Activated naive CD4-positive, alpha-beta T cell treated with Interleukin-2 at 50 U/mL for 16 hours (primary cell): ENCODE results near the gene BPIFA3.

Experiments used
- DNase-seq: peaks from one replicate; pipeline ENCODE4 v3.0.0-alpha.2; 2020

The BPIFA3 gene

GRCh38 chr20:33229843-33230242, 12.7 kb downstream of the BPIFA3 start:
- DNase-seq, result no peak

GRCh38 chr20:33231237-33231636, 14.1 kb downstream of the BPIFA3 start:
- no peak for DNase-seq

GRCh38 chr20:33232486-33233072, 15.4 kb downstream of the BPIFA3 start:
- no peak for DNase-seq

DNA sequence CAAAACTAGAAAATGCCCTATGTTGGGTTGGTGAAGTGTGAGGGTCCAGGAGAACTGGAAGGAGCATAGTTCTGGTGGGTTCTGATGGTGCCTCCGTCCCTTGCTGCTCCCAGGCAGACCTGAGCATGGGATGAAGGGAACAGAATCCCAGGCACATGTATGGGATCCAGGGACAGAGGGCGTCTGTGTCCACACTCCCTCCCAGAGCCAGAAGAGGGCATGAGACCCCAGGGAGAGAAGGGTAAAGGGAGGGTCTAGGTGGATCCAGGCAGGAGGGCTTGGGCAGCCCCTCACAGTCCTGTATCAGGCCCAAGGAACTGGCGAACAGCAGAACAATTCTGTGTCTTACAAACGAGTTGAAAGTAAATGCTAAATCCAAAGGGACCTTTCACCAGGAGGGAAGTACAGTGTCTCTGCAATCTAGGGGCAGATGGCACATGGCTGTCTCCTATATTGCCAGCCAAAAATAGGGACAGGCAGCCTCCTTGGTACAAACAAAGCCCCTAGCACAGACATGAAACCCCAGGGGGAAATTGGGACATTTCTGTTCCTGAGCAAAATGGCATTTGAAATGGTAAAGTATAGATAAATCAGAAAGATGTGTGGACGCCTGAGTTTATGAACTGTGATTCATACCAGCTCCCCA, 16.1 kb downstream of the BPIFA3 start:
- DNase-seq, result no peak

DNA sequence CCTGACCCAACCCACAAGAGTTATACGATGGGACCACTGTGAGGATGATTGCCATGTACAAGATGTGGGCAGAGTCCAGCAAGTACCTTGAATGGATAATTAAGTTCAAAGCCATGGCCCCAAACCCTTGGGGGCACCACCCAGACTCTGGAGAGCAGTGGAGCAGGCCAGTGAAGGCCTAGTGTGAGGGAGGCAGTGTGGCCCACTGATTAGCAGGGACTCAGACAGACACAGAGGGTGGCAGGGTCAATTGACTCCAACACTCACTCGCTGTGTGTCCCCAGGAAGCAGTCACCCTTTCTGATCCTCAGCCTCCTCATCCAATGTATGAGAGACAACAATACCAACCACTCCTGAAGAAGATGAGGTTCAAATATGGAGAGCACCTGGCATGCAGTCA, 16.9 kb downstream of the BPIFA3 start:
- DNase-seq, result no peak

DNA sequence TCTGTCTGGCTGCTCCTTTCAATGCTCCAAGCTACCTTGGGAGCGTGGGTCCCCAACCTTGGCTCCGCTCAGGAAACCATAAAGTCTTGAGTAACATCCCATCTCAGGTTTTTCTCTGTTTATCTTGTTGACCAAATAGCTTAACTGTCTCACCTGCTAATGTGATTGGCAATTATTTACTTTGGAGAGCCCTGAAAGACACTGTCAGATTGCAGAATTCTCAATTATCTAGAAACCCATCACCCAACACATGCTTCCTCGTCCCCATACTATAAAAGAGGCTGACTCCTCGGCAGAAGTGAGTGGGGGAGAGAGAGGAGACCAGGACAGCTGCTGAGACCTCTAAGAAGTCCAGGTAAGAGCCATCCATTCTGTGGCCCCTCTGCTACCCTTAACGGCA, 18.5 kb downstream of the BPIFA3 start, which contains the start of gene BPIFA1:
Gene BPIFA1, plus strand, starts transcription at position 301 of the 400 bp plus-strand sequence. CDS start 1,716 bp downstream, outside the sequence.
- no peak for DNase-seq

DNA sequence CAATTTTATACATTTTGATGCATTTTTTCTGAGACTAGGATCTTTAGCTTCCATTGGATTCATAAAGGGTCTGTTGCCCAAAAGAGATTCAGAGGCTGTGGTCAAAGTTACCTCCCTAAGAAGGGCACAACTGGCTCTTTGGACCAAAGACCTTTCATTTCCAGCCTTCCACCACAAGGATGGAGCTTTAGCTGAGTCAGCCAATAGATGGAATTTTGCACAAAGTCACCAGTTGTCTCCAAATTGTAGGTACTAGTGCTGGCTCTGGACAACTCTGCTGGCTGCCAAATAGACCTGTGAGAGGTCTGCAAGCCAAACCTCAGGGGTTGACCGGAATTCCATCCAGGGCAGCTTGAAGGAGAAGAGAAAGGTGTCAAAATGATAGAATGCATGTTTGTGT, 19.2 kb downstream of the BPIFA3 start:
- no peak for DNase-seq

DNA sequence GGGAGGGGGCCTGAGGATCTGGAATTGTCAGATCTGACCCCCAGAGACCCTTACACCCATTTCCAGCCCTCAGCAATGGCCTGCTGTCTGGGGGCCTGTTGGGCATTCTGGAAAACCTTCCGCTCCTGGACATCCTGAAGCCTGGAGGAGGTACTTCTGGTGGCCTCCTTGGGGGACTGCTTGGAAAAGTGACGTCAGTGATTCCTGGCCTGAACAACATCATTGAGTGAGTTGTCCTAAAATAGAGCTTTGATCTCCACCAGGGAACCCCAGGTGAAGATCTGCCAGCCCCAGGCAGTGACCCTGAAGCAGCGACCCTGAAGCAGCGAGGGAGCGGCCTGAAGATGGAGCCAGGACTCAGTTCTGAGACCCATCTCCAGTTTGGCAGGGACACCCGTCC, 20.8 kb downstream of the BPIFA3 start:
- DNase-seq, result no peak

GRCh38 chr20:33239418-33239817, 22.3 kb downstream of the BPIFA3 start:
- DNase-seq, result no peak

GRCh38 chr20:33239979-33240736, 23.0 kb downstream of the BPIFA3 start:
- no peak for DNase-seq

GRCh38 chr20:33240923-33241322, 23.8 kb downstream of the BPIFA3 start:
- no peak for DNase-seq

- no peak for DNase-seq
Observed at GRCh38 chr20:33242319-33243100, 25.4 kb downstream of the BPIFA3 start.

GRCh38 chr20:33246077-33246476, 28.9 kb downstream of the BPIFA3 start:
- DNase-seq, result no peak

GRCh38 chr20:33249456-33249855, 32.3 kb downstream of the BPIFA3 start:
- DNase-seq, result no peak

- no peak for DNase-seq
Observed at GRCh38 chr20:33250666-33251065, 33.5 kb downstream of the BPIFA3 start.

- DNase-seq, result no peak
Observed at GRCh38 chr20:33251496-33251895, 34.3 kb downstream of the BPIFA3 start.

DNA sequence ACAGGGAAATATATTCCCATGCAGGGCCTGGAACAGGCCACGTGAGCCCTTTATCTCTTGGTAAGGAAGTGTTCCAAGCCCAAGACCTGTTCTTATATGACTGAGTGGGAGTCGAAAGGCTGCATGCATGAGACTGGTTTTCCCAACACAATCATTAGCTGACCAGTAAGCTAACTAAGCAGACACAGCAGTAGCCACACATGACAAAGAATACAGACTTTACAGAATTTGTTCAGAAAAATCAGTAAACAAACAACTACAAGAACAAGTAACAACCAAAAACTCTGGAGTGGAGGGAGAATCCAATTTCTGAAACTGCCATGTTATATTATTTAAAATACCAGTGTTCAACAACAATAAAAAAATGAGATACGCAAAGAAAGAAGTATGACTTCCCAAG, 35.3 kb downstream of the BPIFA3 start:
- DNase-seq, result no peak

- no peak for DNase-seq
Observed at GRCh38 chr20:33255005-33255404, 37.9 kb downstream of the BPIFA3 start.

- no peak for DNase-seq
Observed at GRCh38 chr20:33257237-33257636, 40.1 kb downstream of the BPIFA3 start.

DNA sequence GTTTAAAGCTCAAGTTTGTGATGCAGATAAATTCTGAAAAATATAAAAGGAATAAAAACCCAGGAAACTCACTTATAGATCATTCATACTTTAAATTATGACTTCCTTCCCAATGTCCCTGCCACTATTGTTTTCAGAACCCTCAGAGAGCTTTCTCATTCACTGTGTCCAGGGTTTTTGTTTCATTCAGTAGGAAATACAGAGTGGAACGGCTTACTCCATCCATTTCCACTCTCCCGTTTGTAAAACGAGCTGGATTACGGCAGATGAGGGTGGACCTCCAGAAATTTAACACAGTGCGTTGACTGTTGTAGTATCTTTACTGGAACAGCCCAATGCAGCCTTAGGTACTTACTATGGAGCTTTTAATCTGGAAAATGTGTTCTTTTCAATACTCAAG, 42.2 kb downstream of the BPIFA3 start:
- DNase-seq, result no peak

GRCh38 chr20:33261465-33261864, 44.3 kb downstream of the BPIFA3 start:
- DNase-seq, result no peak

- DNase-seq, result no peak
Observed at GRCh38 chr20:33262658-33263065, 45.5 kb downstream of the BPIFA3 start.

DNA sequence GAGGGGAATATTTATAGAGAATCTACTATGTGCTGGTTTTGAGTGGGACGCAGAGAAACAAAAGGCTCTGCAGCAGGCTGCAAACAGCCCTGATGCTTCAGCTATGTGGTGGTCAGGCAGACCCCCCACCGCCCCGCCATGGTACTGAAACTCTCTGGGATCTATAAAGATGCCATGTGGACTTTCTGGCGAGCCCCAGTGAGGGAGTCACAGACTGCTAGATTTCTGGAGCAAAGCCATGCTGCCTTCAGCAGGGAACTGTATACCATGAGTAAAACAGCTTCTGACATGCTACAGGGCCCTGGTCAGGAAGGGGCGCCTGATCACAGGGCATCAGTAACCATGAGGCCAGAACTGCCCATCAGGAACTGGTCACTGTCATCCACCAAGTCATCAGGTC, 46.6 kb downstream of the BPIFA3 start:
- DNase-seq, result no peak
